Naive B cell (primary cell): ENCODE measurements around the gene GJE1. TPM values are rescaled to one million over a fixed set of nuclear protein-coding genes. Genes with fewer than 3 reads are reported as not detected.
A peak's percentile ranks its signal among the peaks of the same experiment; 100 is the strongest.

ENCODE experiments used
- ATAC-seq, 2 donors: fragments of 150-1000 bp; cut with Tn5 transposase; 2 replicates each; pipeline ENCODE4 v1.10.0; 2021; ENCODE audit warnings: low read depth in 2 of 2, mild to moderate bottlenecking in 2 of 2, moderate library complexity in 2 of 2
- DNase-seq: peaks from one replicate; pipeline ENCODE4 v3.0.0; 2022
- H3K27ac Mint-ChIP-seq, 6 donors: one replicate each; pipeline ENCODE4 v1.8.0; 2020 to 2022; ENCODE audit warnings: mild to moderate bottlenecking in 6 of 6, mixed read lengths in 6 of 6, moderate library complexity in 5 of 6, inconsistent platforms in 2 of 6
- H3K27me3 Mint-ChIP-seq, 3 donors: one replicate each; pipeline ENCODE4 v1.8.0; 2021 to 2022; ENCODE audit warnings: mixed read lengths in 3 of 3, mild to moderate bottlenecking in 1 of 3
- H3K36me3 Mint-ChIP-seq, 2 donors: one replicate each; pipeline ENCODE4 v1.8.0; 2020 to 2022; ENCODE audit warnings: mixed read lengths in 2 of 2, inconsistent platforms in 1 of 2, mild to moderate bottlenecking in 1 of 2
- H3K4me1 Mint-ChIP-seq, 3 donors: one replicate each; pipeline ENCODE4 v1.8.0; 2020 to 2022; ENCODE audit warnings: mixed read lengths in 3 of 3, inconsistent platforms in 1 of 3, mild to moderate bottlenecking in 1 of 3, moderate library complexity in 1 of 3
- H3K4me3 Mint-ChIP-seq, 8 donors: one replicate each; pipeline ENCODE4 v1.8.0; 2020 to 2022; ENCODE audit warnings: mild to moderate bottlenecking in 8 of 8, mixed read lengths in 8 of 8, moderate library complexity in 8 of 8, inconsistent platforms in 2 of 8
- H3K9me3 Mint-ChIP-seq, 7 donors: one replicate each; pipeline ENCODE4 v1.8.0; 2020 to 2022; ENCODE audit warnings: mixed read lengths in 7 of 7, mild to moderate bottlenecking in 5 of 7, inconsistent platforms in 2 of 7, moderate library complexity in 1 of 7
- polyA plus RNA-seq, 6 donors: library from polyadenylated mRNA; unstranded; fragments of 300-500 nt; fragmentation: Illumina TruSeq; gene quantifications; one replicate each; pipeline ENCODE4 v1.2.3, GENCODE V29; 2021; ENCODE audit warnings: low read depth in 6 of 6

Gene GJE1
- polyA plus RNA-seq, 6 donors from 2014 or later = not detected

- Mint-ChIP-seq H3K9me3 (peaks cover 3 to 20% (median 16%) of the 10 kb centered on the region in 7 donors), H3K4me3 (no peak overlapping the region), H3K27ac (peak overlapping the region in 2 of 6 donors; percentile 47 to 69), H3K36me3 (peaks cover 58 to 66% of the 10 kb centered on the region in 2 donors), H3K4me1 (peaks cover 0 to 11% (median 9%) of the 10 kb centered on the region in 3 donors), H3K27me3 (no peaks in the 10 kb centered on the region)
- no peak for ATAC-seq
- DNase-seq = no peak
Observed at GRCh38 chr6:142173980-142174379, 41.3 kb downstream of the GJE1 start.

DNA sequence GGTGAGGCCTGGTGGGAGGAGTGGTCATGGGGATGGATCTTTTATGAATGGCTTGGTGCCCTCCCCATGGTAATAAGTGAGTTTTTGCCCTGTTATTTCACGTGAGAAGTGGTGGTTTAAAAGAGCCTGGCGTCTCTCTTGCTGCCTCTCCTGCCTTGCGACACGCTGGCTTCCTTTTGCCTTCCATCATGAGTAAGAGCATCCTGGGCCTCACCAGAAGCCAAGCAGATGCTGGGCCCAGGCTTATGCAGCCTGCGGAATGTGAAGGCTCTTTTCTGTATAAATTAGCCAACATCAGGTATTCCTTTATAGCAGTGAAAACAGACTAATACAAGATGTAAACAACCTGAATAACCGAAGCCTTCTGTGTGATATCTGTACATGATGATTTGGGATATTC is 42.0 kb downstream of the GJE1 start:
- no peak for DNase-seq
- Mint-ChIP-seq H3K9me3 (peaks cover 3 to 20% (median 16%) of the 10 kb centered on the region in 7 donors), H3K4me1 (peaks cover 0 to 11% (median 9%) of the 10 kb centered on the region in 3 donors), H3K4me3 (no peak overlapping the region), H3K27me3 (no peaks in the 10 kb centered on the region), H3K36me3 (peaks cover 64 to 69% of the 10 kb centered on the region in 2 donors), H3K27ac (peak overlapping the region in 3 of 6 donors; percentile 1 to 69 (median 2))
- no peak for ATAC-seq

- peaks cover 7 to 18% (median 14%) of the 10 kb centered on the region in 3 donors for H3K4me1 Mint-ChIP-seq
- H3K27ac Mint-ChIP-seq = no peak overlapping the region
- DNase-seq (no peak), ATAC-seq (no peak)
- no peak overlapping the region for H3K4me3 Mint-ChIP-seq
- H3K9me3 Mint-ChIP-seq = peaks cover 3 to 20% (median 16%) of the 10 kb centered on the region in 7 donors
- H3K36me3 Mint-ChIP-seq = peaks cover 64 to 78% of the 10 kb centered on the region in 2 donors
- H3K27me3 Mint-ChIP-seq = no peaks in the 10 kb centered on the region
Observed at GRCh38 chr6:142178129-142178528, 45.4 kb downstream of the GJE1 start.

- H3K4me1 Mint-ChIP-seq = peaks cover 7 to 28% (median 10%) of the 10 kb centered on the region in 3 donors
- peaks cover 34 to 46% of the 10 kb centered on the region in 2 donors for H3K36me3 Mint-ChIP-seq
- DNase-seq (no peak), ATAC-seq (no peak)
- peaks cover 3 to 14% (median 13%) of the 10 kb centered on the region in 7 donors for H3K9me3 Mint-ChIP-seq
- no peak overlapping the region for H3K4me3 Mint-ChIP-seq
- H3K27ac Mint-ChIP-seq = peak overlapping the region in 2 of 6 donors; percentile 2 to 47
- no peaks in the 10 kb centered on the region for H3K27me3 Mint-ChIP-seq
Observed at GRCh38 chr6:142182004-142182403, 49.3 kb downstream of the GJE1 start.

DNA sequence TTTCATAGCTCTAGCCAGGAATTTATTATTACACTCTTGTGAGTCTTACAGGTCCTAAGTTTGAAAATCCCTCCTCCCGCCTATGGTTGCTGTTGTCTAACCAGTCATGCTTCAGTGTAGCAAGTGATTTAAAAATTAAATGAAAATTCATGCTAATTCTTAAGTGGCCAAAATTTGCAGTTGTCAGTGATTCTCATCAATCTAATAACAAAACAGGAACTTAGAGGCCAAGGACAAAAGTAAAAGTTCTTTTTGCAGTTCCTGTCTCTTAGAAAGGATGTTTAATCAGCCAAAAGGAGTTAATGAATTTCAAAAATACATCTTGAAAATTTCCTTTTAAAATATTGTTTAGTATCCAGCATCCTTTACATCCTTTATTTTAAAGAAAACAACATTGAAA is 50.6 kb downstream of the GJE1 start:
- Mint-ChIP-seq H3K9me3 (peaks cover 0 to 2% (median 0%) of the 10 kb centered on the region in 7 donors), H3K4me1 (peaks cover 7 to 28% (median 10%) of the 10 kb centered on the region in 3 donors), H3K4me3 (no peak overlapping the region), H3K36me3 (peaks cover 21 to 32% of the 10 kb centered on the region in 2 donors), H3K27me3 (no peaks in the 10 kb centered on the region), H3K27ac (no peak overlapping the region)
- DNase-seq = no peak
- ATAC-seq = no peak

GRCh38 chr6:142184307-142184706 is 51.6 kb downstream of the GJE1 start:
- Mint-ChIP-seq H3K36me3 (peaks cover 17 to 27% of the 10 kb centered on the region in 2 donors), H3K4me3 (no peak overlapping the region), H3K4me1 (peaks cover 7 to 28% (median 10%) of the 10 kb centered on the region in 3 donors), H3K27ac (no peak overlapping the region), H3K9me3 (peaks cover 0 to 2% (median 0%) of the 10 kb centered on the region in 7 donors), H3K27me3 (no peaks in the 10 kb centered on the region)
- DNase-seq (no peak), ATAC-seq (no peak)

Other genes starting within 250 kb of the GJE1 start
- gene NMBR, start 14.2 kb downstream of the GJE1 start, polyA plus RNA-seq = not detected
- 10 to 100 TPM; 38.2 to 83.2 (median 61.5) TPM for gene VTA1, start 14.3 kb downstream of the GJE1 start, polyA plus RNA-seq
- not detected for gene ADGRG6, start 169.1 kb downstream of the GJE1 start, polyA plus RNA-seq